ENCODE results near the gene PPP2R3C. TPM values are rescaled to one million over a fixed set of nuclear protein-coding genes. Genes with fewer than 3 reads are reported as not detected.

PPP2R3C gene
- total RNA-seq = 32.4 and 35.0 TPM in 2 replicates

DNA sequence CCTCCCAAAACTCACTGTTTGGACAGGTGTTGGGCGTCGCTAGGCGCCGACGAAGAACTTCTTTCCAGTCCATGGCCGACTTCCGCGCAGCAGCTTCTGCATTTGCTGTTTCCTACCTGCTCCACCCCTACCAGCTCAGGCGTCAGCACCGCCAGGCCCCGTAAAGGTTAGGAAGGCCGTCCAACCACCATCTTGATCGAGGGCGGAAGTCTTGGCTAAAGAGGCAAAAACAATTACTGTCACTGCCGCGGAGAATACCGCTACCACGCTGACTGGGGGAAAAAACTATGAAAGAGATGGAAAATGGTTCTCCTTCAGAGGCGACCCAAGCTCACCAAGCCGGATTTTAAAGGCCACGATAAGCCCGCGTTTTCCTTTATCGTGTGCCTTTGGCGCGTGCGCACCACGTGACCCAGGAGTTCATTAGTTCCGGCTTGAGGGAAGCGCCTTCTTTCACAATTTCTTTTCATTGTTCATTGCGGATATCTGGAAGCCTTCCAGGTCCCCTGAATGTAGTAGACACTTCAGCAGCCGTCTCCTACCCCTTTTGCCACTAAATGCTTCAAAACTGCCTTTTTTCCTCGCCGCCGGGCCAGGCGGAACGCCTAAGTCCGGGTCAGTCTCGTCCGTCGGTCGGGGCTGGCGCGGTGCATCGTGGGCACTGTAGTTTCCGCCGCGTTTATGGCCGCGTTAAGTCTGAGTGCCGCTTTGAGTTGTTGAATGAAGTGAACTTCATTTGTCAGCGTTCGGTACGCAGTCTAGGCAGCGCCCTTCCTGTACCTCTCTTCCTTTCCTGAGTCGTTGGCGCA is at the start of gene PPP2R3C, which contains the start of gene PRORP:
TSS of gene PPP2R3C (minus strand) at position 104 of the 809 bp plus-strand sequence. CDS start at position 73, 31 bp downstream.
TSS of gene PRORP (plus strand) at position 666 of the 809 bp plus-strand sequence. CDS start 694 bp downstream, outside the sequence.

DNA sequence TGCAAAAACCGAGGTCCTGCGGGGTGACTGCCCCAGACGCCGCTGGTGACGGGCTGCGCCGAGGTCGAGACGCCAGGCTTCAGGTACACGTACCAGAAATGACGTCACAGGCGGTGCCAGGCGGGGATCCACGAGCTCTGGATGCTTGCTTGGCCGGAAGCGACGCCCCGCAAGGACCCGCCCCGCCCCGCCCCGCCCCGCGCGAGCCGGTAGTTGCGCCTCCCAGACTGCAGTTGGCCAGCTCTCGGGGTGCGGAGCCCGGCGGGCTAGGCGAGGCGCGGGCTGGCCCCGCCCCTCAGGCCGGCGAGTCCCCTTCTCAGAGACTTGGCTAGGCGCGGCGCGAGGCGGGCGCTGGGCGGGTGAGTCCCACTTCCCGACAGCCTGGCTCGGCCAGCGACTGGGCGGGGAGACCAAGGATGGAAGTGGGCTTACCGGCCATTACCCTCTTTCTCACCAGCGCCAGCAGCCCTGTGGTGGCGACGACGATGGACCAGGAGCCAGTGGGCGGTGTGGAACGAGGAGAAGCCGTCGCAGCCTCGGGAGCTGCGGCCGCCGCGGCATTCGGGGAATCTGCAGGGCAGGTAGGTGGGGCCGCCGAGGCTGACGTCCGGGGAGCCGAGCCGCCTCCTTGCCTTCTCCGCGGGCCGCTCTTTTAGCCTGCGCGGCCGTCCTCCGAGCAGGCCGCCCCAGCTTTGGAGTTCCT is 75.6 kb downstream of the PPP2R3C start, which contains the start of gene FAM177A1:
TSS of gene FAM177A1 (plus strand) at position 225 of the 703 bp plus-strand sequence. CDS start at position 417, 192 bp downstream.

Other genes with a start within 250 kb of the PPP2R3C start
- gene BAZ1A, start 246.6 kb downstream of the PPP2R3C start, total RNA-seq = 34.0 and 71.3 TPM in 2 replicates
- gene SRP54, start 139.0 kb downstream of the PPP2R3C start, total RNA-seq = 49.5 and 88.8 TPM in 2 replicates
- 33.4 and 41.2 TPM in 2 replicates for gene FAM177A1, start 75.7 kb downstream of the PPP2R3C start, total RNA-seq
- gene PRORP, start 562 bp upstream of the PPP2R3C start, total RNA-seq = 22.8 and 39.5 TPM in 2 replicates
- gene PSMA6, start 170.4 kb upstream of the PPP2R3C start, total RNA-seq = 216 and 271 TPM in 2 replicates

Data from bladder microvascular endothelial cell (primary cell).